ENCODE results near the gene ANKS3. TPM values are rescaled to one million over a fixed set of nuclear protein-coding genes. Genes with fewer than 3 reads are reported as not detected.
A peak's percentile ranks its signal among the peaks of the same experiment; 100 is the strongest.

Gene ANKS3
- total and polyA plus RNA-seq, 9 donors: 6.7 to 37.4 (median 29.6) TPM

DNA sequence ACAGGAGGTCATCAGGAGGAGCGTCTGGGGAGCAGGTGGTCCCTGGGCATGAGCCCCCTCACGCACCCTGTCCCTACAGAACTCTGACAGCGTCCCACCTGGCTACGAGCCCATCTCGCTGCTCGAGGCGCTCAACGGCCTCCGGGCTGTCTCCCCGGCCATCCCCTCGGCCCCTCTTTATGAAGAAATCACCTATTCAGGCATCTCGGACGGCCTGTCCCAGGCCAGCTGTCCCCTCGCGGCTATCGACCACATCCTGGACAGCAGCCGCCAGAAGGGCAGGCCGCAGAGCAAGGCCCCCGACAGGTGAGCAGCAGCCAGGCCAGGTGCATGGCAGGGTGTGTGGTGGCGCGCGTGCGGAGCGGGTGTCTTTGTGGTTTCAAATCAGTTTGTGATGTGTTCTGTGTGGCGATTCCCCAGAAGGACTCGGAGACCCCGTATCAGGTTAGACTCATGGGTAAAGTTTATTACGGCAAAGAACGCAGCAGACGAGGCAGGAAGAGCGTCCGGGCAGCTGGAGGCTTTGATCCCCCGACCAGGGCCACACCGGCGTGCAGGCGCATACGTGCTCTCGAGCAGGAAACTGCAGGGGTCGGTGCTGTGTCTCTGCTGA, 52.5 kb downstream of the ANKS3 start:
- peak in 3 of 5 donors; percentile 47 to 63 (median 47) for DNase-seq
- Histone ChIP-seq H3K27me3 (no peaks in the 10 kb centered on the region), H3K4me1 (ENCODE audit: insufficient read depth) (peaks cover 5% of the 10 kb centered on the region), H3K27ac (peak overlapping the region in 1 of 2 donors; percentile 75), H3K4me3 (no peak overlapping the region), H3K9me3 (no peaks in the 10 kb centered on the region), H3K36me3 (no peaks in the 10 kb centered on the region)
- whole genome bisulfite sequencing, 3 donors: 89 to 91% (median 91%) methylated on average over 39 of the region's 39 CpGs
- intact Hi-C loops (cut with DNase I): no loop called here
- TF ChIP-seq POLR2A (IDR thresholded peaks at IDR 0.05) (no peak), EP300 (IDR thresholded peaks at IDR 0.05) (no peak)
- TF ChIP-seq, protein P1, sequence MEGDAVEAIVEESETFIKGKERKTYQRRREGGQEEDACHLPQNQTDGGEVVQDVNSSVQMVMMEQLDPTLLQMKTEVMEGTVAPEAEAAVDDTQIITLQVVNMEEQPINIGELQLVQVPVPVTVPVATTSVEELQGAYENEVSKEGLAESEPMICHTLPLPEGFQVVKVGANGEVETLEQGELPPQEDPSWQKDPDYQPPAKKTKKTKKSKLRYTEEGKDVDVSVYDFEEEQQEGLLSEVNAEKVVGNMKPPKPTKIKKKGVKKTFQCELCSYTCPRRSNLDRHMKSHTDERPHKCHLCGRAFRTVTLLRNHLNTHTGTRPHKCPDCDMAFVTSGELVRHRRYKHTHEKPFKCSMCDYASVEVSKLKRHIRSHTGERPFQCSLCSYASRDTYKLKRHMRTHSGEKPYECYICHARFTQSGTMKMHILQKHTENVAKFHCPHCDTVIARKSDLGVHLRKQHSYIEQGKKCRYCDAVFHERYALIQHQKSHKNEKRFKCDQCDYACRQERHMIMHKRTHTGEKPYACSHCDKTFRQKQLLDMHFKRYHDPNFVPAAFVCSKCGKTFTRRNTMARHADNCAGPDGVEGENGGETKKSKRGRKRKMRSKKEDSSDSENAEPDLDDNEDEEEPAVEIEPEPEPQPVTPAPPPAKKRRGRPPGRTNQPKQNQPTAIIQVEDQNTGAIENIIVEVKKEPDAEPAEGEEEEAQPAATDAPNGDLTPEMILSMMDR (IDR thresholded peaks at IDR 0.05): no peak

DNA sequence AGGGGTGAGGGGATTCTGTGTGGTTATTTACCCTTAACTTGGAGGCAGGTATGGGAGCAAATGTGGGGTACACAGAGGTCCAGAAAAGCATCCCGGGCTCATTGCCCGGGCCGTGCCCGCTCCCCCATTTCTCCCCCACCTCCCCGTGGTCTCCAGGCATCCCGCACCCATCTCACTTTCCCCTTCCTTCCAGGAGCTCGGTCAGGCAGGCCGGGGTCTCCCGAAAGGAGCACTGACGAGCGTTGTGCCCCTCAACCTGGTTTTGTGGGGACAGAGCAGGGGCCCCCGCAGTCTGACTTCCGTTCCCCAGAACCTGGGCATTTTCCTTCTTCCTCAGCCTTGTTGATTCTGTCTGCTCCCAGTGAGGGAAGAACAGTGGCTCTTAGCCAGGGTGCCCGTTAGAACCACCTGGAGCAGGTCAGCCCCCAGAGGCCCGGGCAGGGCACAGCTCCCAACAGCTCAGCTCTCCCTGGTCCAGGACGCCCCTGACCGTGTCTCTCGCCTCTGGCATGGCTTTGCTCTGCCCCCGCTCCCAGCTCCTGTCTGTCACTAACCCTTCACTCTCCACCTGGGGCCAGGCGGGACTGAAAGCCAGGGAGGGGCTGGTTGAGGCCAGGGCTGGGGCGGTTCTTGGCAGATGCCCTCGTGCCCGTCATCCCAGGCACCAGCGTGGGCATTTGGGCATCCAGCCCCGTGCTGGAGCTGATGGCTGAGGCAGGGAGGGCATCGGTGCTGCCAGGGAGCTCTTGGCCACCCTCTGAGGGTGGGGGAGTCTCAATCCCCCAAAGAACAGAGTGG, 53.2 kb downstream of the ANKS3 start:
- Histone ChIP-seq H3K9me3 (no peaks in the 10 kb centered on the region), H3K27me3 (no peaks in the 10 kb centered on the region), H3K27ac (peak overlapping the region; percentile 30 to 75), H3K4me3 (peak overlapping the region; percentile 31), H3K4me1 (ENCODE audit: insufficient read depth) (peaks cover 5% of the 10 kb centered on the region), H3K36me3 (no peaks in the 10 kb centered on the region)
- intact Hi-C loops (cut with DNase I): no loop called here
- 65 to 88% (median 78%) methylated on average over 26 of the region's 26 CpGs for WGBS, 3 donors
- DNase-seq: peak in 3 of 5 donors; percentile 47 to 52 (median 52)
- TF ChIP-seq, protein P1 (IDR thresholded peaks at IDR 0.05): no peak
- TF ChIP-seq EP300 (IDR thresholded peaks at IDR 0.05): no peak
- no peak for TF ChIP-seq POLR2A (IDR thresholded peaks at IDR 0.05)

DNA sequence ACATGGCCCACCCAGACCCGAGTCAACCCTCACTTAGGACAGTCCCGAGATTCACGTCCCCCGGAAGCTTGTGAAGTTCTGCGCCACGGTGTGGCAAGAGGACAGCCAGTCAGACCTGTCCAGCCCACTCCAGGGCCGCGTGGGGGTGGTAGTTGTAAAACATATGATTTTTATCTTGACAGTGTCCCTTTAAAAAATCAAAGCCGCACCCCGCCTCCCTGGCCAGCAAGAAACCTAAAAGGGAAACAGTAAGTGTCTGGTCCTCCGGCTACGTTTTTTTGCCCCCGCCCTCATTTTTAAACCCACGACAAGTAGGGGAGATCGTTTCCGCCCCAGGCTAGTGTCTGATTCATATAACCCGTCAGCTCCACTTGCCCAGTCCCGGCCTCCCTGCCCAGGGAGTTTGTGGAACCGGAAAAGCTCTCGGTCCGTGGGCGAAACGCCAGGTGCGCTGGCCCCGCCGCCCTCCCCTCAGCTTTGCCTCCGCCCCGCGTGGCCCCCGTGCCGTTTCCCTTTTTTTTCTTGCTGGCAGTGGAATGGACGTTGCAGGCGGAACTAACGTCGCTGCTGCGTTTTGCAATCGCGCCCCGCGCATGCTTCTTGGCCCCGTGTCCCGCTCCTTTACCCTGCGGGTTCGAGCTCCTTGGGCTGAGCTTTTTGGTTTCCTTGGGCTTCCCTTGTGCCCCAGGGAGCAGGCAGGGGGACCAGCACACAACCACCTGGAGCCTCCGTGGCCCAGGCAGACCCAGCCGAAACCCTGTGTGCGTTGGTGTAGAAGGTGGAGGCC, 54.0 kb downstream of the ANKS3 start:
- intact Hi-C loops (cut with DNase I): no loop called here
- peak; percentile 81 to 92 (median 87) for DNase-seq
- TF ChIP-seq POLR2A (IDR thresholded peaks at IDR 0.05) (no peak), EP300 (IDR thresholded peaks at IDR 0.05) (no peak)
- TF ChIP-seq, protein P1 (IDR thresholded peaks at IDR 0.05): no peak
- peaks cover 5% of the 10 kb centered on the region for H3K4me1 ChIP-seq (ENCODE audit: insufficient read depth)
- H3K36me3 ChIP-seq: no peaks in the 10 kb centered on the region
- 27 to 66% (median 39%) methylated on average over 47 of the region's 47 CpGs for WGBS, 3 donors
- H3K27ac ChIP-seq: peak overlapping the region; percentile 30 to 75
- peak overlapping the region; percentile 31 for H3K4me3 ChIP-seq
- no peaks in the 10 kb centered on the region for H3K9me3 ChIP-seq
- no peaks in the 10 kb centered on the region for H3K27me3 ChIP-seq

DNA sequence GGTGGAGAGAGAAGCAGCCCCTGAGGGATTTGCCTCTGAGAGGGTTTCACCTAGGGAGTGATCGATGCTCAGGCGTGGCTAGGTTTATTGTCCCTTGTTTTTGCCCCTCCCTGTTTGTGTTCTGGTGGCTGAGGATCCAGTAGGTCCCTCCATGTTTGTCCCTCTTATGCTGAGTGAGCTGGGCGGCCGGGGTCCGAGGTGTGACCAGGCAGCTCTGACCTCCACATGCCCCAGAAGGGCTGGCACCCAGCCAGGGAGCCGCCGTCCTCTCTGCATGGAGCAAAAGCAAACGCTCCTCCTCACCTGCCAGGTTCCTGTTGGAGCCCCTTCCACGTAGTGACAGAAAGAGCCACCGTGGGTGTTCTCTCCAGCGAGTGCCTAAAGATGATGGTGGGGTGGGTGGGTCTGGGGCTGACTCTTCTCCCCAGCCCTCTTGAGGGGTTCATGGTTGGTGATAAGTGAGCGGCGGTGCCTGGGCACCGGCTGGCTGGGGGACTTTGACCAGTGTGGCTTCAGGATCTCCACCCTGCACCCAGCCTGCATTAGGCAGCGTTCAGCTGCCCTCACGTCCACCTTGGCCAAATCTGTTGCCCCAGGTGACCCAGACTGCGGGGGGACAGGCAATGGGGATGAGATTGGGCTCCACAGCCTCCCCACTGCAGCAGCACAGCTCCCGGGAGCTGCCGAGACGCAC, 54.8 kb downstream of the ANKS3 start:
- H3K4me3 ChIP-seq: peak overlapping the region; percentile 31
- DNase-seq: peak in 4 of 5 donors; percentile 47 to 78 (median 68)
- WGBS, 3 donors: 52 to 70% (median 68%) methylated on average over 20 of the region's 20 CpGs
- H3K9me3 ChIP-seq: no peaks in the 10 kb centered on the region
- H3K36me3 ChIP-seq: no peaks in the 10 kb centered on the region
- peak overlapping the region in 1 of 2 donors; percentile 75 for H3K27ac ChIP-seq
- intact Hi-C loops (cut with DNase I): no loop called here
- no peak for TF ChIP-seq POLR2A (IDR thresholded peaks at IDR 0.05)
- TF ChIP-seq, protein P1 (IDR thresholded peaks at IDR 0.05): no peak
- no peak for TF ChIP-seq EP300 (IDR thresholded peaks at IDR 0.05)
- H3K4me1 ChIP-seq (ENCODE audit: insufficient read depth): peaks cover 5% of the 10 kb centered on the region
- H3K27me3 ChIP-seq: no peaks in the 10 kb centered on the region
